HEK293 (cell line): Measurements from ENCODE around the gene TNFAIP1.

Source experiments
- EGR2 ChIP-seq: fragments of 450-650 bp; formaldehyde crosslinking; IDR thresholded peaks from 2 replicates; pipeline ENCODE4 v1.5.1; 2016; ENCODE audit warnings: low read depth, missing biosample characterization, missing genetic modification characterization
- HIC1 ChIP-seq: fragments of 450-650 bp; formaldehyde crosslinking; IDR thresholded peaks from 2 replicates; pipeline ENCODE4 v1.5.1; 2016; ENCODE audit warnings: missing biosample characterization, missing genetic modification characterization
- KLF7 ChIP-seq: fragments of 450-650 bp; formaldehyde crosslinking; IDR thresholded peaks from 2 replicates; pipeline ENCODE4 v1.5.1; 2016; ENCODE audit warnings: missing biosample characterization, missing genetic modification characterization, borderline replicate concordance
- PRDM1 ChIP-seq: fragments of 450-650 bp; formaldehyde crosslinking; IDR thresholded peaks from 2 replicates; pipeline ENCODE4; 2016; ENCODE audit warnings: missing biosample characterization, missing genetic modification characterization
- ZBTB6 ChIP-seq: fragments of 450-650 bp; formaldehyde crosslinking; IDR thresholded peaks from 2 replicates; pipeline ENCODE4 v1.5.1; 2017; ENCODE audit warnings: missing biosample characterization, missing genetic modification characterization
- ZNF132 ChIP-seq: fragments of 450-650 bp; formaldehyde crosslinking; IDR thresholded peaks from 2 replicates; pipeline ENCODE4 v1.5.1; 2017; ENCODE audit warnings: missing biosample characterization, missing genetic modification characterization, borderline replicate concordance
- ZNF223 ChIP-seq: fragments of 450-650 bp; formaldehyde crosslinking; IDR thresholded peaks from 2 replicates; pipeline ENCODE4 v1.5.1; 2016; ENCODE audit warnings: missing biosample characterization, missing genetic modification characterization
- ZNF280C ChIP-seq: fragments of 450-650 bp; formaldehyde crosslinking; IDR thresholded peaks from 2 replicates; pipeline ENCODE4 v1.5.1; 2016; ENCODE audit warnings: missing biosample characterization, missing genetic modification characterization
- ZNF311 ChIP-seq: fragments of 450-650 bp; formaldehyde crosslinking; IDR thresholded peaks from 2 replicates; pipeline ENCODE4 v1.5.1; 2017; ENCODE audit warnings: missing biosample characterization, missing genetic modification characterization, borderline replicate concordance
- ZNF391 ChIP-seq: fragments of 450-650 bp; formaldehyde crosslinking; IDR thresholded peaks from 2 replicates; pipeline ENCODE4 v1.5.1; 2016; ENCODE audit warnings: low read depth, missing biosample characterization, missing genetic modification characterization, borderline replicate concordance
- ZNF398 ChIP-seq: fragments of 450-650 bp; formaldehyde crosslinking; IDR thresholded peaks from 2 replicates; pipeline ENCODE4 v1.5.1; 2017; ENCODE audit warnings: missing biosample characterization, missing genetic modification characterization
- ZNF423 ChIP-seq: fragments of 450-650 bp; formaldehyde crosslinking; IDR thresholded peaks from 2 replicates; pipeline ENCODE4 v1.5.1; 2016; ENCODE audit warnings: missing biosample characterization, missing genetic modification characterization
- ZNF518A ChIP-seq: fragments of 450-650 bp; formaldehyde crosslinking; conservative IDR thresholded peaks from 2 replicates; pipeline ENCODE4 v1.5.1; 2016; ENCODE audit warnings: low read depth, missing biosample characterization, missing genetic modification characterization
- ZNF610 ChIP-seq: fragments of 450-650 bp; formaldehyde crosslinking; IDR thresholded peaks from 2 replicates; pipeline ENCODE4 v1.5.1; 2016; ENCODE audit warnings: missing biosample characterization, missing genetic modification characterization, borderline replicate concordance
- ZNF621 ChIP-seq: fragments of 450-650 bp; formaldehyde crosslinking; IDR thresholded peaks from 2 replicates; pipeline ENCODE4 v1.5.1; 2017; ENCODE audit warnings: missing biosample characterization, missing genetic modification characterization
- ZNF629 ChIP-seq: fragments of 450-650 bp; formaldehyde crosslinking; IDR thresholded peaks from 2 replicates; pipeline ENCODE4 v1.5.1; 2017; ENCODE audit warnings: missing biosample characterization, missing genetic modification characterization
- ZNF692 ChIP-seq: fragments of 450-650 bp; formaldehyde crosslinking; IDR thresholded peaks from 2 replicates; pipeline ENCODE4 v1.5.1; 2016; ENCODE audit warnings: missing biosample characterization, missing genetic modification characterization
- ZNF707 ChIP-seq: fragments of 450-650 bp; formaldehyde crosslinking; IDR thresholded peaks from 2 replicates; pipeline ENCODE4 v1.5.1; 2016; ENCODE audit warnings: missing biosample characterization, missing genetic modification characterization
- ZNF747 ChIP-seq: fragments of 450-650 bp; formaldehyde crosslinking; IDR thresholded peaks from 2 replicates; pipeline ENCODE4 v1.5.1; 2016; ENCODE audit warnings: missing biosample characterization, missing genetic modification characterization
- ZNF777 ChIP-seq: fragments of 450-650 bp; formaldehyde crosslinking; IDR thresholded peaks from 2 replicates; pipeline ENCODE4 v1.5.1; 2017; ENCODE audit warnings: missing biosample characterization, missing genetic modification characterization, borderline replicate concordance
- ZNF785 ChIP-seq: fragments of 450-650 bp; formaldehyde crosslinking; IDR thresholded peaks from 2 replicates; pipeline ENCODE4 v1.5.1; 2016; ENCODE audit warnings: missing biosample characterization, missing genetic modification characterization
- ZSCAN5A ChIP-seq: fragments of 450-650 bp; formaldehyde crosslinking; IDR thresholded peaks from 2 replicates; pipeline ENCODE4 v1.5.1; 2016; ENCODE audit warnings: missing biosample characterization, missing genetic modification characterization

The TNFAIP1 gene

GRCh38 chr17:28318759-28319597 is 16.6 kb upstream of the TNFAIP1 start, which contains the start of gene TMEM97 (continued):
- peak; percentile 40; the same call in 1 of the 2 replicates for TF ChIP-seq ZNF629 (tag by site-specific recombination)
- TF ChIP-seq KLF7, result no peak
- TF ChIP-seq ZNF391 (tag by site-specific recombination), result no peak
- no peak for TF ChIP-seq ZNF423 (tag by site-specific recombination)
- TF ChIP-seq ZNF223, result 0 out of 2 replicates have a peak, but pooled peaks have one; percentile 66
- TF ChIP-seq EGR2 (tag by site-specific recombination), result peak; percentile 90
- 0 out of 2 replicates have a peak, but pooled peaks have one; percentile 17 for TF ChIP-seq ZNF398 (tag by site-specific recombination)
- TF ChIP-seq ZNF621 (tag by site-specific recombination), result no peak
- TF ChIP-seq ZNF132 (tag by site-specific recombination), result no peak
- TF ChIP-seq ZNF311 (tag by site-specific recombination), result no peak
- TF ChIP-seq ZNF707 (tag by site-specific recombination), result no peak
- 0 out of 2 replicates have a peak, but pooled peaks have one; percentile 66 for TF ChIP-seq ZNF610 (tag by site-specific recombination)
- no peak for TF ChIP-seq ZBTB6
- no peak for TF ChIP-seq ZNF280C (tag by site-specific recombination)
- TF ChIP-seq PRDM1 (tag by site-specific recombination), result no peak
- peak; percentile 78 for TF ChIP-seq ZNF692 (tag by site-specific recombination)
- no peak for TF ChIP-seq ZNF747 (tag by site-specific recombination)
- TF ChIP-seq HIC1 (tag by site-specific recombination), result peak; percentile 45
- no peak for TF ChIP-seq ZNF518A (tag by site-specific recombination)
- TF ChIP-seq ZNF785 (tag by site-specific recombination), result peak; percentile 44; the same call in 1 of the 2 replicates
- peak; percentile 51; the same call in 1 of the 2 replicates for TF ChIP-seq ZSCAN5A (tag by site-specific recombination)
- TF ChIP-seq ZNF777 (tag by site-specific recombination), result no peak
